Measurements from ENCODE around the gene MYL7.

The MYL7 gene

DNA sequence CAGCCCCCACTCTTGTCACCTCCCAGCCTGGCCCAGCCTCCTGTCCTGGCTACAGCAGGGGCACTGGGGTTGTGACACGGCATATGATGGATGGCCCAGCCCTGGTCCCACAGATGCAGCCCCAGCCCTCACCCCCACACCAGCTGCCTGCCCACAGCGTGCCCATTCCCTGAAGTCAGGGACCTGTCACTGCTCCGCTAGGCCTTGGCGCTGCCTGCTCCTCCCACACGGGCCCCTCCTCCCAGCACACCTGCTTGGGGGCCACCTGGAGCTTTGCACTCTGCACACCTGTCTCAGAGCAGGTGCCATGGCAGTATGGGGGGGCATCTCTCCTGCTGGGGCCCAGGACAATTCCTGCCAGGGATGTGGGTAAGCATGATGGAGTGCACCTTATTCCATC, 44.6 kb upstream of the MYL7 start:
- no peak for DNase-seq (ENCODE audit: extremely low read depth, low read depth)

DNA sequence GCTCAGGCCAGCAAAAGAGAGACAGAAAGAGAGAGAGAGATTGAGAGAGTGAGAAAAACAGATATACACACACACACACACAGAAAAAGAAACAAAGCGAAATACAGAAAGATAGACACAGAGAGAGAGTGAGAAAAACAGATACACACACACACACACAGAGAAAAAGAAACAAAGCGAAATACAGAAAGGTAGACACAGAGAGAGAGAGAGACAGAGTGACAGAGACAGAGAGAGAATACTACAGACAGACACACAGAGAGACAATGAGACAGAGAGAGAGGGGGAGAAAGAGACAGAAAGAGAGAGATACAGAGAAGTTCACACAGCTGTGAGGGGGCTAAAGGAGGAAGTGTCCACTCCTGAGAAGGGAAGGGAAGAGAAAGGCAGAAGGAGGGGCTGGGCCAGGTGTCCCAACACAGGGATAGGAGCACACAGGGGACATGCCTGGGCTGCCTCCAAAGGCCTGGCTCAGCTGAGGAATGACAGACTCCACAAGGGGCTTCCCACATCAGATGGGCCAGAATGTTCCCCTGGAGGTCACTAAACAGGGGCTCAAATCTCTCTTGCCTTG, 43.8 kb upstream of the MYL7 start:
- no peak for DNase-seq (ENCODE audit: extremely low read depth, low read depth)
- TF ChIP-seq, protein P1, sequence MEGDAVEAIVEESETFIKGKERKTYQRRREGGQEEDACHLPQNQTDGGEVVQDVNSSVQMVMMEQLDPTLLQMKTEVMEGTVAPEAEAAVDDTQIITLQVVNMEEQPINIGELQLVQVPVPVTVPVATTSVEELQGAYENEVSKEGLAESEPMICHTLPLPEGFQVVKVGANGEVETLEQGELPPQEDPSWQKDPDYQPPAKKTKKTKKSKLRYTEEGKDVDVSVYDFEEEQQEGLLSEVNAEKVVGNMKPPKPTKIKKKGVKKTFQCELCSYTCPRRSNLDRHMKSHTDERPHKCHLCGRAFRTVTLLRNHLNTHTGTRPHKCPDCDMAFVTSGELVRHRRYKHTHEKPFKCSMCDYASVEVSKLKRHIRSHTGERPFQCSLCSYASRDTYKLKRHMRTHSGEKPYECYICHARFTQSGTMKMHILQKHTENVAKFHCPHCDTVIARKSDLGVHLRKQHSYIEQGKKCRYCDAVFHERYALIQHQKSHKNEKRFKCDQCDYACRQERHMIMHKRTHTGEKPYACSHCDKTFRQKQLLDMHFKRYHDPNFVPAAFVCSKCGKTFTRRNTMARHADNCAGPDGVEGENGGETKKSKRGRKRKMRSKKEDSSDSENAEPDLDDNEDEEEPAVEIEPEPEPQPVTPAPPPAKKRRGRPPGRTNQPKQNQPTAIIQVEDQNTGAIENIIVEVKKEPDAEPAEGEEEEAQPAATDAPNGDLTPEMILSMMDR (IDR thresholded peaks at IDR 0.05; ENCODE audit: low read depth, low read length), result no peak

More for the DNA sequence above, 44.6 kb upstream of the MYL7 start:
- TF ChIP-seq, protein P1 (IDR thresholded peaks at IDR 0.05; ENCODE audit: low read depth, low read length), result no peak

DNA sequence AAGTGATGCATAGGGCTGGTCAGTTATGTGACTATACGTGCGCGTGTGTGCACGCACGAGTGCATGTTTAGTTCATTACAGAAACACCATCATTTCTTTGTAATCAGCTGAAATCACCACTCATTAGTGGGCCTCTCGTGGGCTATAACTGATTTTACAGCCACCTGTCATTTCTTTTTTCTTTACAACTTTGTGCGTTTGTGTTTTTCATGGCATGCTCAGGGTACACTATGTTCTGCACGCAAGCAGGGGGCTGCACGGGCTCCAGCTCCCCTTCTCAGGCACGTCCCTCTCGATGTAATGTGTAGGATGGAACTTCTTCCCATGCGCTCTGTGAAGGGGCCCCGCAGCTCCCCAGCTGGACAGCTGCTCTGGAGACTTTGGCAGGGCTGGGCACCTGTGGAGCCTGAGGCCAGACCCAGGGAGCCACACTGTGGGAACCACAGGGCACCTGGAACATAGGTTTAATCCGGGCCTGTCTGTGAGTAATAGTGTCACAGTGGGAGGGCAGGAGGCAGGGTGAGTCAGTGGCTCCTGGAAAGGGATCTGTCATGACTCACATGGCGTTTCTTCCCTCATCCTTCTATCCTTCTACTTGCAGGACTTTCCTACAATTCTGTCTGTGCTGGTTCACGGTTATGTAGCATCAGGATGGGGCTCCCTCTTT, 43.2 kb upstream of the MYL7 start:
- TF ChIP-seq, protein P1 (IDR thresholded peaks at IDR 0.05; ENCODE audit: low read depth, low read length), result no peak
- DNase-seq (ENCODE audit: extremely low read depth, low read depth), result no peak

DNA sequence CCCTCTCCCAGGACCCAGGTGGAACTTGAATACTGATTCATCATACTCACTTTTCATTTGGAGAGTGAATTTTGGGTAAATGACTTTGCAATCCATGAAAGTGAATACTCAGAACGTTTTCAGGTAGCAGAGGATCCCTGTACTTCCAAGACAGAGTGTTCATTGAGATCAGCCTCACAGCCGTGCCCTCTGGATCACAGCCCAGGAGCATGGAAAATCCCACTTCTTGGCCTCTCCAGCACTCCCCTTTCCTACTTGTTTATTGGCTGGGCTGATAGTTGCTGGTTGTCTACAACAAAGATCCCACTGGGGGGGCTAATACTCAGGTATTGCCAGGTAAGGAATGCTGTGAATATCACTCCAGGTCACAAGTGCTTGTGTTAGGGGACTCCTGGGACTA, 42.3 kb upstream of the MYL7 start:
- no peak for DNase-seq (ENCODE audit: extremely low read depth, low read depth)
- TF ChIP-seq, protein P1 (IDR thresholded peaks at IDR 0.05; ENCODE audit: low read depth, low read length), result no peak

DNA sequence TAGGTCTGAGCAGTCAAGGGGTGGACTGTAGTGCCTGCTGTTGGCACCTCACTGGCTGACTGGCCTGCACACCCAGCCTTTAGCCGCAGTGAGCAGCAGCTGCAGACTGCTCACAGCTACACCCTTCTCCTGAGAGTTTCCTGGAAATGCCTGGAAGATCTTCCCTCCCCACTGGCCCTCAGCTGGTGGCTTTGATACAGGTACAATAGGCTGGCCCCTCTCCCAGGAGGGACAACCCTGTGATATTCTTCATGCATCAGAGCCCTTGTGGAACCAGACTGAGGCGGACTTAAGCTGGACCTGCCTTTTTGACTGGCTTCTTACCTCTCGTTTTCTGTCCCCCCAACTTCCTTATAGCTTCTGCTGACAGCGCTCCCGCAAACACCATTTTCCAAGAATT, 41.7 kb upstream of the MYL7 start:
- TF ChIP-seq, protein P1 (IDR thresholded peaks at IDR 0.05; ENCODE audit: low read depth, low read length), result no peak

DNA sequence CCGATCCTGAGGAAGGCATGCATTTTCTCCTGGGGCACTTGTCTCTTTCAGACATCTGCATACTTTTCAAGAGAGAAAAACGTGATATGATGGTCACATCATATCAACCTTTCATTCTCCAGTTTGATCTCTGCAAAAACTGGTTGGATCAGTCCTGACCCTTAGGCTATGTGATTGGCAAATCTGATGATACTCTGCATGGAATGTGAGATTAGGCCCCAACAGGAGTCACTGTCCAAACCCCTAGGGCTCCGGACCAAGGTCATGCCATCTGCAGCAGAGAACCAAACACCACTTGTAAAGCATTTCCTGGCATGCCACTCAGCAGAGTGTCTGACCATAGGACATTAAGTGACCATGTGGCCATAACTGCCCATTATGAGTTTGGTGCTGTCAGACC, 39.5 kb upstream of the MYL7 start:
- no peak for DNase-seq (ENCODE audit: extremely low read depth, low read depth)
- TF ChIP-seq, protein P1 (IDR thresholded peaks at IDR 0.05; ENCODE audit: low read depth, low read length), result no peak

More for the DNA sequence above, 41.7 kb upstream of the MYL7 start:
- no peak for DNase-seq (ENCODE audit: extremely low read depth, low read depth)

DNA sequence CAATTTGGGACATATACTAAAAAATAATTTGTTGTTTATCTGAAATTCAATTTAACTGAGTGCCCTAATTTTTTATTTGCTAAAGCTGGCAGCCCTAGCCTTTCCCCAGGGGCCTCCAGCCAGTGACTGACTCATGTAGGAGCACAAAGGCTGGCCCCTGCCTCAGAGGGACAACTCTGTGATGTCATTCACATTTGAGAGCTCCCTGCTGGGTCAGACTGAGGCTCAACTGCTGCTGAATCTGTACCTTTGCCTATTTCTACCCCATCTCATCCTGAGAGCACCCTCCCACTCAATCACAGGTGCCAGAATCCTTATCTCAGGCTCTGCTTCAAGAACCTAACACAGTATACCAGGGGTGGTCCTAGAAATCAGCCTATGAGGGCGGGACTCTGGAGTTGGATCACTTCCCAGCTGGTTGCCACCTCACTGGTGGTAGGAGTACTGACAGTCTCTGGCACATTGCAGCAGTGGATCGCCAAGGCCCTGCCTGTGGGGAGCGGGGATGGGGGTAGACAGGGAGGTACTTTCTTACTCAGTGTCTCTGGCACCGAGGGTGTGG, 36.5 kb upstream of the MYL7 start:
- no peak for DNase-seq (ENCODE audit: extremely low read depth, low read depth)
- TF ChIP-seq, protein P1 (IDR thresholded peaks at IDR 0.05; ENCODE audit: low read depth, low read length), result no peak

Measured in AG09319 (cell line).